OCI-LY7 (cell line): ENCODE measurements around the gene DNA2. TPM values are rescaled to one million over a fixed set of nuclear protein-coding genes. Genes with fewer than 3 reads are reported as not detected.

Source experiments
- BruUV-seq: library from RNA; stranded (reverse); fragments of 400-500 nt; replicated peaks from 2 replicates; lab custom pipeline; 2021; lab: Mats Ljungman, UMichigan
- CTCF ChIA-PET: fragments of 300-600 bp; sonication (Branson Sonifier 250); formaldehyde crosslinking; loops from one replicate; lab custom pipeline; 2022; ENCODE audit warnings: antibody characterized with exemption; ENCODE audit not compliant: unreplicated experiment; lab: Charles Lee
- POLR2A ChIA-PET: fragments of 300-600 bp; sonication (Branson Sonifier 250); formaldehyde crosslinking; loops from one replicate; lab custom pipeline; 2022; ENCODE audit warnings: antibody characterized with exemption; lab: Charles Lee
- DNase-seq: peaks from one replicate; pipeline ENCODE4 v3.0.0-alpha.2; 2015; ENCODE audit warnings: low spot score
- H2AFZ ChIP-seq: fragments of 200-600 bp; sonication (generic), shearing (Covaris generic); 2 replicates; pipeline ENCODE4 v1.6.1; 2014; ENCODE audit warnings: mild to moderate bottlenecking, antibody characterized with exemption, low read length, moderate library complexity
- H3K27ac ChIP-seq: fragments of 200-600 bp; sonication (generic); 2 replicates; pipeline ENCODE4 v1.5.1; 2014; ENCODE audit warnings: mixed run types, low read depth, mild to moderate bottlenecking, moderate library complexity, low read length, inconsistent platforms; ENCODE audit not compliant: poor library complexity, severe bottlenecking
- H3K36me3 ChIP-seq: fragments of 200-600 bp; sonication (generic); 2 replicates; pipeline ENCODE4 v1.6.1; 2014; ENCODE audit warnings: mild to moderate bottlenecking, antibody characterized with exemption, low read length, moderate library complexity, mixed read lengths; ENCODE audit not compliant: insufficient read depth
- H3K4me1 ChIP-seq: fragments of 200-600 bp; sonication (generic); 2 replicates; pipeline ENCODE4 v1.5.1; 2014; ENCODE audit warnings: mild to moderate bottlenecking, low read length; ENCODE audit not compliant: insufficient read depth, poor library complexity, severe bottlenecking
- H3K4me2 ChIP-seq: fragments of 200-600 bp; sonication (generic); 2 replicates; pipeline ENCODE4 v1.6.1; 2014; ENCODE audit warnings: mild to moderate bottlenecking, low read length
- H3K4me3 ChIP-seq: fragments of 200-600 bp; sonication (generic); 2 replicates; pipeline ENCODE4 v1.5.1; 2014; ENCODE audit warnings: mild to moderate bottlenecking, low read depth, low read length; ENCODE audit not compliant: poor library complexity, severe bottlenecking
- H3K79me2 ChIP-seq: fragments of 200-600 bp; sonication (generic); 2 replicates; pipeline ENCODE4 v1.6.1; 2016; ENCODE audit warnings: low read depth, mild to moderate bottlenecking, low read length, moderate library complexity, mixed read lengths; ENCODE audit not compliant: insufficient read depth
- H3K9me2 ChIP-seq: fragments of 200-600 bp; sonication (generic); 2 replicates; pipeline ENCODE4 v1.6.1; 2016; ENCODE audit warnings: mild to moderate bottlenecking, low read length, mixed read lengths; ENCODE audit not compliant: insufficient read depth
- H3K9me3 ChIP-seq: fragments of 200-600 bp; sonication (generic); 2 replicates; pipeline ENCODE4 v1.6.1; 2014; ENCODE audit warnings: mild to moderate bottlenecking, mixed run types, low read length, mixed read lengths
- H4K20me1 ChIP-seq: fragments of 200-600 bp; sonication (generic); 2 replicates; pipeline ENCODE4 v1.6.1; 2014; ENCODE audit warnings: mild to moderate bottlenecking, antibody characterized with exemption, low read length, moderate library complexity, mixed read lengths; ENCODE audit not compliant: insufficient read depth
- EZH2phosphoT487 ChIP-seq: fragments of 200-600 bp; sonication (generic); IDR thresholded peaks from 2 replicates; pipeline ENCODE4 v1.6.1; 2018; ENCODE audit warnings: low read depth, borderline replicate concordance, mild to moderate bottlenecking, mixed run types, antibody characterized with exemption, low read length, moderate library complexity, mixed read lengths
- intact Hi-C: fragments of 100-400 bp; cut with micrococcal nuclease; formaldehyde crosslinking; loops from one replicate; pipeline ENCODE4 v1.10.0; 2022; ENCODE audit not compliant: unreplicated experiment
- total RNA-seq, 2 experiments: library from RNA; depleted of rRNA in 1 of 2; stranded (reverse); fragments of >200 nt in 1 of 2; shearing (Covaris generic) in 1 of 2; gene quantifications; 2 replicates each; pipeline ENCODE4 v1.2.3, GENCODE V29; 2014 to 2022
- TF ChIP-seq, protein P1 (sequence below): fragments of 200-600 bp; sonication (generic); conservative IDR thresholded peaks from 2 replicates; pipeline ENCODE4 v1.5.1; 2014; ENCODE audit warnings: mild to moderate bottlenecking, antibody characterized with exemption, low read length, moderate library complexity, mixed read lengths

DNA2 gene
- total RNA-seq, 2 experiments from 2014 or later: 42.1 to 51.2 TPM

DNA sequence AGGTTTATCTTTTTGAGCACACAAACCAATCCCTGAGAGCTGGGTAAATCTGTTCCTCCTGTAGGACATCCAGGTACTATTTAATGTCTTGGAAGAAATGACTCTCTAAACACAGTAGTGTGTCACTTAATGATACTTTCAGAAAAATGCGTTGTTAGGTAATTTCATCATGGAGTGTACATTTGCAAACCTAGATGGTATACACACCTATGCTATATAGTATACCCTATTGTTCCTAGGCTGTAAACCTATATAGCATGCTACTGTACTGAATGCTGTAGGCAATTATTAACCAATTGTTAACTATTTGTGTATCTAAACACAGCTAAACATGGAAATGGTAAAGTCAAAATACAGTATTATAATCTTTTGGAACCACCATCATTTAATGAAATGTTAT lies 74.8 kb downstream of the DNA2 start:
- no peak for DNase-seq
- H2AFZ ChIP-seq: no peak overlapping the region
- BruUV-seq: no TSS peak
- TF ChIP-seq, protein P1, sequence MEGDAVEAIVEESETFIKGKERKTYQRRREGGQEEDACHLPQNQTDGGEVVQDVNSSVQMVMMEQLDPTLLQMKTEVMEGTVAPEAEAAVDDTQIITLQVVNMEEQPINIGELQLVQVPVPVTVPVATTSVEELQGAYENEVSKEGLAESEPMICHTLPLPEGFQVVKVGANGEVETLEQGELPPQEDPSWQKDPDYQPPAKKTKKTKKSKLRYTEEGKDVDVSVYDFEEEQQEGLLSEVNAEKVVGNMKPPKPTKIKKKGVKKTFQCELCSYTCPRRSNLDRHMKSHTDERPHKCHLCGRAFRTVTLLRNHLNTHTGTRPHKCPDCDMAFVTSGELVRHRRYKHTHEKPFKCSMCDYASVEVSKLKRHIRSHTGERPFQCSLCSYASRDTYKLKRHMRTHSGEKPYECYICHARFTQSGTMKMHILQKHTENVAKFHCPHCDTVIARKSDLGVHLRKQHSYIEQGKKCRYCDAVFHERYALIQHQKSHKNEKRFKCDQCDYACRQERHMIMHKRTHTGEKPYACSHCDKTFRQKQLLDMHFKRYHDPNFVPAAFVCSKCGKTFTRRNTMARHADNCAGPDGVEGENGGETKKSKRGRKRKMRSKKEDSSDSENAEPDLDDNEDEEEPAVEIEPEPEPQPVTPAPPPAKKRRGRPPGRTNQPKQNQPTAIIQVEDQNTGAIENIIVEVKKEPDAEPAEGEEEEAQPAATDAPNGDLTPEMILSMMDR: no peak
- TF ChIP-seq EZH2phosphoT487: no peak
- H3K36me3 ChIP-seq: peaks cover 47% of the 10 kb centered on the region
- no peaks in the 10 kb centered on the region for H4K20me1 ChIP-seq
- peaks cover under 1% of the 10 kb centered on the region; the same call in 1 of the 2 replicates for H3K79me2 ChIP-seq
- intact Hi-C loops: no loop called here
- no peaks in the 10 kb centered on the region for H3K9me2 ChIP-seq
- H3K4me1 ChIP-seq: no peaks in the 10 kb centered on the region
- ChIA-PET POLR2A (interaction anchor here (0.6 to 0.9 kb wide), 2 partner anchors 9 to 41 kb away, joined by 3 to 5 read pairs; no protein-coding TSS in a partner anchor), CTCF (no interaction called here)
- H3K27ac ChIP-seq: no peak overlapping the region
- no peak overlapping the region for H3K4me2 ChIP-seq
- no peaks in the 10 kb centered on the region for H3K9me3 ChIP-seq
- H3K4me3 ChIP-seq: no peak overlapping the region

DNA sequence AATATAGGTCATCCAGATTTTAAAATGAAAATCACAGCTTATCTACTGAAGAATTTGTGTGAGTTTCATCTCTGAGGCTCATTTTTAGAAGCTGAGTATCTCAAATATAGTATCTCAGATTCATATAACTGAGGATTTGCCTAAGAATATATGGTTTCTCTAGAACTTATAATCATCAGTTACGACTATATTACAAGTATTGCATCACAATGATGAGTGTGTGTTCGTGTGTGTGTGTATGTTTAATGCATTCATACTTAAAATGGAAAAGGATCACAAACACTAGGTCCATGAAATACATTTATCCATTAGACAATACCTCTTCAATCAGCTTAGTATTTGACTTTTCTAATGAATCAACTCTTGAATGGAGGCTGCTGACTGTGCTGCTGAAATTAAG lies 86.0 kb downstream of the DNA2 start:
- ChIA-PET POLR2A (interaction anchor here (0.5 to 1.2 kb wide), 4 partner anchors 8 to 58 kb away, joined by 3 to 6 read pairs (median 3); no protein-coding TSS in a partner anchor), CTCF (no interaction called here)
- H3K9me3 ChIP-seq: no peaks in the 10 kb centered on the region
- no peak overlapping the region for H3K27ac ChIP-seq
- BruUV-seq: no TSS peak
- H3K36me3 ChIP-seq: peaks cover 56% of the 10 kb centered on the region
- intact Hi-C loops: no loop called here
- no peak for DNase-seq
- no peak overlapping the region for H2AFZ ChIP-seq
- H3K4me3 ChIP-seq: no peak overlapping the region
- no peak for TF ChIP-seq EZH2phosphoT487
- no peaks in the 10 kb centered on the region for H3K4me1 ChIP-seq
- H3K9me2 ChIP-seq: no peaks in the 10 kb centered on the region
- no peaks in the 10 kb centered on the region for H4K20me1 ChIP-seq
- H3K79me2 ChIP-seq: no peaks in the 10 kb centered on the region
- H3K4me2 ChIP-seq: no peak overlapping the region

DNA sequence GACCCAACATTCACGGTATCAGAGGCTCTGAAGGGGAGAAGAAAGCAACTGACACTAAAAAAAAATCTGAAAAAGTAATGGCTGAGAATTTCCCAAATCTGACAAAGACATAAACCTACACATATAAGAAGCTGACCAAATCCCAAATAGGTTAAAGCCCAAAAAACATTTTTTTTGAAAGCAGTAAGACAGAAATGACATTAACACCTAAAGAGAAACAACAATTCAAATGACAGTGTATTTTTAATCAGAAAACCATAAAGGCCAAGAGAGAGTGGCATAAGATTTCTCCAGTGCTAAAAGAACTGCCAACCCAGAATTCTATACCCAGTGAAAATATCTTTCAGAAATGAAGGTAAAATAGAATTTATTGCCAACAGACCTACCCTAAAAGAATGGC lies 100.2 kb downstream of the DNA2 start:
- Histone ChIP-seq H3K4me1 (no peaks in the 10 kb centered on the region), H3K9me3 (peaks cover 16% of the 10 kb centered on the region; the same call in 1 of the 2 replicates), H2AFZ (no peak overlapping the region), H3K79me2 (no peaks in the 10 kb centered on the region), H3K27ac (no peak overlapping the region), H3K4me2 (no peak overlapping the region), H3K36me3 (peaks cover 57% of the 10 kb centered on the region), H3K4me3 (no peak overlapping the region), H3K9me2 (no peaks in the 10 kb centered on the region), H4K20me1 (no peaks in the 10 kb centered on the region)
- ChIA-PET CTCF (no interaction called here), POLR2A (interaction anchor here (0.6 to 1.0 kb wide), 5 partner anchors 15 to 1290 kb away, joined by 3 to 5 read pairs (median 3); no protein-coding TSS in a partner anchor)
- DNase-seq: no peak
- intact Hi-C loops: no loop called here
- BruUV-seq: no TSS peak
- TF ChIP-seq, protein P1: no peak
